GM19035 (cell line): Measurements from ENCODE around the gene PSMB8.

Experiments
- ATAC-seq: cut with Tn5 transposase; IDR thresholded peaks from one replicate; pipeline ENCODE4 v1.9.1; 2021; ENCODE audit not compliant: unreplicated experiment

Gene PSMB8

DNA sequence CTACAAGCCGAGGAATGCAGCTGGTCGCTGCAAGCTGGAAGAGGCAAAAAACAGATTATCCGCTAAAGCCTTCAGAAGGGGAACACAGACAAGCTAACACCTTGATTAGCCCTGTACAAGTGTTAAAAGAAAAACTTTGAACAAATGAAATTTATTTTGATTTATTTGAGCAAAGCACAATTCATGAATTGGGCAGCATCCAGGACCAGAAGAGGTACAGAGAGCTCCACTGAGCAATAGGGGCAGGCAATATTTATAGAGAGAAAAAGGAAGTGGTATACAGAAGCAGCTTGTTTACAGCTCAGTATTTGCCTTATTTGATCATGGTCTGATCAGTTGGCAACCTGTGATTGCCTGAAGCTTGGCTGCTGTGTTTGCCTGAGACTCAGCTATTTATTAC lies 44.7 kb downstream of the PSMB8 start:
- no peak for ATAC-seq

GRCh38 chr6:32796848-32797776 lies 46.7 kb downstream of the PSMB8 start:
- no peak for ATAC-seq

- ATAC-seq: no peak
These were observed 49.3 kb downstream of the PSMB8 start for GRCh38 chr6:32794510-32794909.

DNA sequence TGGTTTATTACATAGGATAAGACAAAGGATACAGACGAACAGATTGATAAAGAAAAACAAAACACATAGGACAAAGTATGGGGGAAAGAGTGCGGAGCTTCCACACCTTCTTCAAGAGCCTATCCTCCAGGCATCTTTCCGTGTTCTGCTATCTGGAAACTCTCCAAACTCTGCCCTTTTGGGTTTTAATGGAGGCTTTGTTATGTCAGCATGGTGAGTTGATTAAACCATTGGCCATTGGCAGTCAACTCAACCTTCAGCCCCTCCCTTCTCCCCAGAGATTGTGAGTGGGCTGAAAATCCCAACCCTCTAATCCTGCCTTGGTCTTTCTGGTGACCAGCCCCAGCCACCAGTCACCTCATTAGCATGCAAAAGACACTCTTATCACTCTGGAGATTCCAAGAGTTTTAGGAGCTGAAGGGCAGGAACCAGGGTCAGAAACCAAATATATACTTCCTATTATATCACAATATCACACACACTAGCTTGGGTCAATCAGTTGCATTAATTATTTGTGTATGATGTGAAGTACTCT lies 50.9 kb downstream of the PSMB8 start:
- ATAC-seq: no peak
